Measurements from ENCODE around the gene FAM3D. TPM values are rescaled to one million over a fixed set of nuclear protein-coding genes. Genes with fewer than 3 reads are reported as not detected.
A peak's percentile ranks its signal among the peaks of the same experiment; 100 is the strongest.
"Not testable (repeated sequence)": the region's sequence is repeated elsewhere in the genome, so short reads cannot be mapped to it uniquely, and the experiment has no call there.

Gene FAM3D
- 1 to 10 TPM; 2.6 to 4.8 (median 3.7) TPM for polyA plus RNA-seq (ENCODE audit: insufficient read depth in 1 of 5, insufficient read length in 5 of 5, low replicate concordance in 1 of 5)
- long read RNA-seq, donor 1, result 0 reads
- long read RNA-seq, donor 2, partial matches to known transcripts, result 0 of 1 reads
- long read RNA-seq, donor 2, other reads (novel, unspliced or antisense), result 0 of 1 reads
- long read RNA-seq, donor 3, result 0 reads
- long read RNA-seq, donor 4, result 0 reads
- long read RNA-seq, donor 5, result 0 reads
- long read RNA-seq, donor 6, result 0 reads
- long read RNA-seq, donor 7, result 0 reads
- long read RNA-seq, donor 8, result 0 reads

GRCh38 chr3:58666683-58667082 lies at the start of gene FAM3D:
Gene FAM3D, minus strand, starts transcription at chr3:58666774. Its CDS starts 11,211 bp downstream, at chr3:58655563.
- DNase-seq, result peak in 1 of 2 donors; percentile 6

GRCh38 chr3:58713715-58714401 lies 47.3 kb upstream of the FAM3D start:
- DNase-seq, result no peak

GRCh38 chr3:58711871-58712270 lies 45.3 kb upstream of the FAM3D start:
- no peak for DNase-seq

- DNase-seq, result not testable (repeated sequence)
These were observed 42.4 kb upstream of the FAM3D start for GRCh38 chr3:58708983-58709382.

- DNase-seq, result no peak
These were observed 41.7 kb upstream of the FAM3D start for GRCh38 chr3:58708116-58708791.

GRCh38 chr3:58707390-58707930 lies 40.9 kb upstream of the FAM3D start:
- no peak for DNase-seq

GRCh38 chr3:58706395-58707167 lies 40.0 kb upstream of the FAM3D start:
- DNase-seq, result no peak

- DNase-seq, result no peak
These were observed 38.2 kb upstream of the FAM3D start for GRCh38 chr3:58704745-58705144.

GRCh38 chr3:58704304-58704703 lies 37.7 kb upstream of the FAM3D start:
- DNase-seq, result not testable (repeated sequence)

GRCh38 chr3:58698246-58698645 lies 31.7 kb upstream of the FAM3D start:
- DNase-seq, result no peak

GRCh38 chr3:58697561-58697960 lies 31.0 kb upstream of the FAM3D start:
- DNase-seq, result no peak

GRCh38 chr3:58696813-58697212 lies 30.2 kb upstream of the FAM3D start:
- not testable (repeated sequence) for DNase-seq

- no peak for DNase-seq
These were observed 29.5 kb upstream of the FAM3D start for GRCh38 chr3:58696093-58696492.

- not testable (repeated sequence) for DNase-seq
These were observed 28.7 kb upstream of the FAM3D start for GRCh38 chr3:58695284-58695683.

- no peak for DNase-seq
These were observed 27.6 kb upstream of the FAM3D start for GRCh38 chr3:58693940-58694850.

- no peak for DNase-seq
These were observed 25.9 kb upstream of the FAM3D start for GRCh38 chr3:58692484-58692883.

GRCh38 chr3:58691997-58692396 lies 25.4 kb upstream of the FAM3D start:
- DNase-seq, result no peak

GRCh38 chr3:58690490-58690889 lies 23.9 kb upstream of the FAM3D start:
- DNase-seq, result no peak

- no peak for DNase-seq
These were observed 22.0 kb upstream of the FAM3D start for GRCh38 chr3:58688574-58688973.

- DNase-seq, result no peak
These were observed 20.3 kb upstream of the FAM3D start for GRCh38 chr3:58686847-58687246.

- no peak for DNase-seq
These were observed 19.1 kb upstream of the FAM3D start for GRCh38 chr3:58685641-58686040.

All from right lung (tissue), 10 donors.